DOHH2 (cell line): ENCODE results near the gene LRRC57.
"Not testable (repeated sequence)": the region's sequence is repeated elsewhere in the genome, so short reads cannot be mapped to it uniquely, and the experiment has no call there.

Experiments used
- CTCF ChIP-seq: fragments of 200-600 bp; sonication (generic); IDR thresholded peaks from one replicate; pipeline ENCODE4 v1.5.1; 2014; ENCODE audit warnings: antibody characterized with exemption, mild to moderate bottlenecking, low read depth, low read length; ENCODE audit not compliant: poor library complexity, severe bottlenecking
- EZH2phosphoT487 ChIP-seq: fragments of 200-600 bp; sonication (generic); IDR thresholded peaks from 2 replicates; pipeline ENCODE4 v1.6.1; 2017; ENCODE audit warnings: borderline replicate concordance, mild to moderate bottlenecking, antibody characterized with exemption, low read length, moderate library complexity, mixed read lengths

- not testable (repeated sequence) for TF ChIP-seq CTCF, EZH2phosphoT487
Observed at GRCh38 chr15:42556550-42557207, 8.1 kb upstream of the LRRC57 start.
